Colonic mucosa (tissue), 4 donors: ENCODE data around the gene KPTN. TPM values are rescaled to one million over a fixed set of nuclear protein-coding genes. Genes with fewer than 3 reads are reported as not detected.

Source experiments
- DNase-seq: peaks from one replicate; pipeline ENCODE4 v3.0.0-alpha.2; 2020
- H3K27ac ChIP-seq: fragments of 200-600 bp; one replicate; pipeline ENCODE4 v1.8.0; 2021
- H3K27me3 ChIP-seq: fragments of 200-600 bp; one replicate; pipeline ENCODE4 v1.8.0; 2021
- H3K36me3 ChIP-seq: fragments of 200-600 bp; one replicate; pipeline ENCODE4 v1.8.0; 2021
- H3K4me1 ChIP-seq: fragments of 200-600 bp; one replicate; pipeline ENCODE4 v1.8.0; 2021; ENCODE audit warnings: mild to moderate bottlenecking
- H3K4me3 ChIP-seq: fragments of 200-600 bp; one replicate; pipeline ENCODE4 v1.8.0; 2021
- H3K9ac ChIP-seq, 2 donors: one replicate each; pipeline ENCODE4 v1.7.0; 2013; ENCODE audit warnings: control low read depth in 2 of 2, low read depth in 2 of 2, low read length in 2 of 2
- H3K9me3 ChIP-seq: fragments of 200-600 bp; one replicate; pipeline ENCODE4 v1.8.0; 2021
- CTCF ChIP-seq: fragments of 200-600 bp; IDR thresholded peaks from one replicate; pipeline ENCODE4 v1.8.0; 2022; ENCODE audit warnings: antibody characterized with exemption, mild to moderate bottlenecking
- intact Hi-C: fragments of 100-400 bp; cut with DNase I; formaldehyde crosslinking; loops from one replicate; pipeline ENCODE4 v1.14.1; 2022
- total RNA-seq, 2 donors: library from RNA; stranded (reverse); fragmentation: NEBNext Ultra II Directional in 1 of 2; extraction: Animal tissue kit (Norgen Biotek cat#: 25700) in 1 of 2; gene quantifications; one replicate each; pipeline ENCODE4 v1.2.1, GENCODE V29; 2021
- donor health status: healthy.
- donor health status: DM: no; HTN: no; CAD: no.
- donor health status: DM: no; HTN: no; CAD: no.

The KPTN gene
- total RNA-seq, 2 donors from 2014 or later = 8.6 to 13.3 TPM

- no peaks in the 10 kb centered on the region for H3K36me3 ChIP-seq
- H3K27me3 ChIP-seq = no peaks in the 10 kb centered on the region
- H3K27ac ChIP-seq = no peak overlapping the region
- intact Hi-C loops = no loop called here
- H3K9ac ChIP-seq = no peak overlapping the region
- H3K4me1 ChIP-seq = no peaks in the 10 kb centered on the region
- H3K4me3 ChIP-seq = no peak overlapping the region
- no peak for DNase-seq
- no peak for TF ChIP-seq CTCF
- H3K9me3 ChIP-seq = no peaks in the 10 kb centered on the region
Measured at GRCh38 chr19:47521473-47522180, 37.6 kb upstream of the KPTN start.

DNA sequence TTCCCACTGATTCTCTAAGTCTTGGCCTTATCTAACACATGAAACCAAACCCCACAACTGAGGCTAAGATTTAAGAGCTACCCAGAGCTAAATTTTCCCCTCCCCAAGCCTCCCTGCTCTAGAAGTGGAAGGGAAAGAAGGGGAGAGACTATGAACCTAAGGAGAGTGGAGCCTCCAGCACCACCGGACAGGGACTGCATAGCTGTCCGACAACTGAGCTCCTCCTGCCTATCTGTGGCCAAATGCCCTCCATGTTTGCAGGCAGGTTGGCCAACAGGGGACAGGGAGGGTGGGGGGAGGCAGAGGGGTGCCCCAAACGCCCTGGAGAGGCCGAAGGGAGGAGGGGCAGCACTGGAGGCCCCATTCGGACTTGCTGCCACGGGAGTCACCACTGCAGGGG, 36.8 kb upstream of the KPTN start:
- DNase-seq = no peak
- Histone ChIP-seq H3K4me1 (no peaks in the 10 kb centered on the region), H3K27ac (no peak overlapping the region), H3K4me3 (no peak overlapping the region), H3K9ac (no peak overlapping the region), H3K27me3 (no peaks in the 10 kb centered on the region), H3K36me3 (no peaks in the 10 kb centered on the region), H3K9me3 (no peaks in the 10 kb centered on the region)
- intact Hi-C loops = no loop called here
- TF ChIP-seq CTCF = no peak

DNA sequence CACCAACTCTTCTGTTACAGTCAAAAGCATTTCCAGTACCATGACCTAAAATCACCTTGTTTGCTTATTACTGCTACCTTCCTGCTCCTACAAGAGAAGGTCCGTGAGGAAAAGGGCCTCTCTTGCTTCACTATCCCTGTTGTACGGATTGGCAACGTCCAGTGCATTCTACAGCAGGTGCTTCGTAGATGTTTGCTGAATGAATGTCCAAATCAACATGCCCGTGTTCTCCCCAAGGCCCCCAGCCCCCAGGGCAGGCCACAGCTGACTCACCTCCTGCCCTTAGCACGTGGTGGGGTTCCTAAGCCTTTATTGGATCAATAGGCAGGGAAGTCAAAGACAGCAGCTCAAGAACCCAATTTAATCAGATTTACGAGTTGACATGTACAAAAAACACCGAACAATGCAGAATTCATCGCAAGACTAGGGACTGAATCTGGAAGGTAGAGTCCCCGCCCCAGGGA, 36.4 kb upstream of the KPTN start:
- no peak for DNase-seq
- H3K27ac ChIP-seq = no peak overlapping the region
- H3K9me3 ChIP-seq = no peaks in the 10 kb centered on the region
- intact Hi-C loops = no loop called here
- H3K9ac ChIP-seq = no peak overlapping the region
- H3K27me3 ChIP-seq = no peaks in the 10 kb centered on the region
- H3K36me3 ChIP-seq = no peaks in the 10 kb centered on the region
- no peak for TF ChIP-seq CTCF
- no peaks in the 10 kb centered on the region for H3K4me1 ChIP-seq
- no peak overlapping the region for H3K4me3 ChIP-seq

DNA sequence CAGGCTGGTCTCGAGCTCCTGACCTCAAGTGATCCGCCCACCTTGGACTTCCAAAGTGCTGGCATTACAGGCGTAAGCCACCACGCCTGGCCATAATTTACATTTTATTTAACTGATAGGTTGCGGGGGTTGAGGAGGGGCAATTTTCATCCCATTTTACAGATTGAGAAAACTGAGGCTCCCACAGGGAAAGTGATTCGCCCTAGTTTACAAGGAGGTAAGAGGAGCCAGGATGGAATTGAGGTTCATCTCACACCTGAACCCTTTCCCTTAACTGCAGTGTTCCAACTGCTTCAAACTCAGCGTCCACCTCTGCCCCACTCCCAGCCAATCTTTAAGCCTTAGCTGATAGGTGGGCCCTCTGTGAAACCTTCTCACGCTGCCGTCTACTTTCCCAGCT, 34.8 kb upstream of the KPTN start:
- Histone ChIP-seq H3K4me3 (no peak overlapping the region), H3K36me3 (no peaks in the 10 kb centered on the region), H3K9ac (no peak overlapping the region), H3K27ac (no peak overlapping the region), H3K9me3 (no peaks in the 10 kb centered on the region), H3K27me3 (no peaks in the 10 kb centered on the region), H3K4me1 (no peaks in the 10 kb centered on the region)
- intact Hi-C loops = loop anchor here (5.0 to 10.0 kb wide), 2 partner anchors 82 to 176 kb away; no protein-coding TSS in a partner anchor
- no peak for DNase-seq
- no peak for TF ChIP-seq CTCF

DNA sequence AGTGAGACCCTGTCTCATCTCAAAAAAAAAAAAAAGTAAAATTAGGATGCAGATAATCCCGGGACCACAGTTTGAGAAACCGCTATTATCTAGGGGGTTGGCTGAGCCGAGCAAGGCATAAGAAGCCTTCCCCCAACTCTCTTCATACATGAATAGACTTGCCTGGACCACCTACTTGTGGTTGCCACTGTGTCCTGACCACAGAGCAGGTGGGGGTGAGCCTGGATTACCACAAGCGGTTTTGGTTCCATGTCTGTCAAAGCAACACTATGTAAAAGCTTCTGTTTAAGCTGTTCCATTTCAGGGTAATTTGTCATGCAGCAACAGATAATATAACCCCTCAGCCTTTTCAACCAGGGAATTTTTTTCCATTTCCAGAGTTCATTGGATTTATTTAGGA, 34.1 kb upstream of the KPTN start:
- Histone ChIP-seq H3K27ac (no peak overlapping the region), H3K4me1 (peaks cover 4% of the 10 kb centered on the region), H3K9me3 (no peaks in the 10 kb centered on the region), H3K4me3 (no peak overlapping the region), H3K9ac (no peak overlapping the region), H3K36me3 (no peaks in the 10 kb centered on the region), H3K27me3 (no peaks in the 10 kb centered on the region)
- no peak for DNase-seq
- intact Hi-C loops = loop anchor here (5.0 to 10.0 kb wide), 2 partner anchors 81 to 177 kb away; no protein-coding TSS in a partner anchor
- TF ChIP-seq CTCF = no peak
